Esophagus muscularis mucosa (tissue), 4 donors: ENCODE data around the gene NID2. TPM values are rescaled to one million over a fixed set of nuclear protein-coding genes. Genes with fewer than 3 reads are reported as not detected.

ENCODE experiments used
- DNase-seq: peaks from one replicate; pipeline ENCODE4 v3.0.0-alpha.2; 2017; ENCODE audit errors: extremely low spot score
- H3K27ac ChIP-seq, 4 donors: fragments of 200-600 bp; sonication (generic); replicated peaks in 1 of 4; 1 replicate in 3 of 4; 2 replicates in 1 of 4; pipeline ENCODE4 v1.5.1; 2016 to 2019; ENCODE audit warnings: mild to moderate bottlenecking in 1 of 4
- H3K27me3 ChIP-seq, 4 donors: fragments of 200-600 bp; sonication (generic); one replicate each; pipeline versions ENCODE4 v1.5.1 to v1.6.0; 2016 to 2019
- H3K36me3 ChIP-seq, 4 donors: fragments of 200-600 bp; sonication (generic); one replicate each; pipeline ENCODE4 v1.5.1; 2016 to 2019
- H3K4me1 ChIP-seq, 4 donors: fragments of 200-600 bp; sonication (generic); one replicate each; pipeline ENCODE4 v1.5.1; 2016 to 2019
- H3K4me3 ChIP-seq, 4 donors: fragments of 200-600 bp; sonication (generic); 1 replicate in 2 of 4; 2 replicates in 2 of 4; pipeline ENCODE4 v1.5.1; 2016 to 2019; ENCODE audit warnings: mild to moderate bottlenecking in 4 of 4, moderate library complexity in 1 of 4
- H3K9me3 ChIP-seq, 4 donors: fragments of 200-600 bp; sonication (generic); 1 replicate in 3 of 4; 2 replicates in 1 of 4; pipeline ENCODE4 v1.5.1; 2016 to 2019
- EP300 ChIP-seq: sonication (generic); formaldehyde crosslinking; IDR thresholded peaks from one replicate; pipeline ENCODE4 v1.6.1; 2017; ENCODE audit warnings: antibody characterized with exemption
- POLR2A ChIP-seq: fragments of 450-650 bp; IDR thresholded peaks from one replicate; pipeline ENCODE4 v1.6.1; 2017; ENCODE audit warnings: antibody characterized with exemption, moderate library complexity, mild to moderate bottlenecking, low read depth
- POLR2AphosphoS5 ChIP-seq, 2 donors: sonication (generic); formaldehyde crosslinking; IDR thresholded peaks; one replicate each; pipeline ENCODE4 v1.6.1; 2017; ENCODE audit warnings: antibody characterized with exemption in 2 of 2
- WGBS: methylation state at CpG from one replicate; pipeline ENCODE4 v1.1.5; 2018; 5-methylcytosine and 5-hydroxymethylcytosine counted together
- intact Hi-C: fragments of 100-400 bp; cut with DNase I; formaldehyde crosslinking; loops from one replicate; pipeline ENCODE4 v1.15.1; 2023
- total RNA-seq, 4 donors: library from RNA; depleted of rRNA; stranded (reverse); fragments of >200 nt; gene quantifications; one replicate each; pipeline versions ENCODE4 v1.1.0 to v1.2.1, GENCODE V29; 2016
- TF ChIP-seq, protein P1 (sequence below), 3 experiments: fragments of 200-600 bp in 2 of 3; fragments of 450-650 bp in 1 of 3; sonication (generic) in 2 of 3; IDR thresholded peaks; one replicate each; pipeline ENCODE4 v1.5.1; 2017 to 2019; ENCODE audit warnings: antibody characterized with exemption in 3 of 3, mild to moderate bottlenecking in 2 of 3, moderate library complexity in 1 of 3

The NID2 gene
- total RNA-seq, 4 donors from 2014 or later = 40.4 to 77.2 (median 57.5) TPM

- WGBS = 92% methylated on average over 4 of the region's 4 CpGs
- TF ChIP-seq POLR2AphosphoS5 (IDR thresholded peaks at IDR 0.05) = no peak
- no peak for TF ChIP-seq EP300
- TF ChIP-seq, protein P1, sequence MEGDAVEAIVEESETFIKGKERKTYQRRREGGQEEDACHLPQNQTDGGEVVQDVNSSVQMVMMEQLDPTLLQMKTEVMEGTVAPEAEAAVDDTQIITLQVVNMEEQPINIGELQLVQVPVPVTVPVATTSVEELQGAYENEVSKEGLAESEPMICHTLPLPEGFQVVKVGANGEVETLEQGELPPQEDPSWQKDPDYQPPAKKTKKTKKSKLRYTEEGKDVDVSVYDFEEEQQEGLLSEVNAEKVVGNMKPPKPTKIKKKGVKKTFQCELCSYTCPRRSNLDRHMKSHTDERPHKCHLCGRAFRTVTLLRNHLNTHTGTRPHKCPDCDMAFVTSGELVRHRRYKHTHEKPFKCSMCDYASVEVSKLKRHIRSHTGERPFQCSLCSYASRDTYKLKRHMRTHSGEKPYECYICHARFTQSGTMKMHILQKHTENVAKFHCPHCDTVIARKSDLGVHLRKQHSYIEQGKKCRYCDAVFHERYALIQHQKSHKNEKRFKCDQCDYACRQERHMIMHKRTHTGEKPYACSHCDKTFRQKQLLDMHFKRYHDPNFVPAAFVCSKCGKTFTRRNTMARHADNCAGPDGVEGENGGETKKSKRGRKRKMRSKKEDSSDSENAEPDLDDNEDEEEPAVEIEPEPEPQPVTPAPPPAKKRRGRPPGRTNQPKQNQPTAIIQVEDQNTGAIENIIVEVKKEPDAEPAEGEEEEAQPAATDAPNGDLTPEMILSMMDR (IDR thresholded peaks at IDR 0.05) = no peak
- no peak for TF ChIP-seq POLR2A
- Histone ChIP-seq H3K4me3 (no peak overlapping the region), H3K27me3 (no peaks in the 10 kb centered on the region), H3K27ac (no peak overlapping the region), H3K36me3 (no peaks in the 10 kb centered on the region), H3K9me3 (no peaks in the 10 kb centered on the region), H3K4me1 (peaks cover 0 to 3% (median 0%) of the 10 kb centered on the region in 4 donors)
- intact Hi-C loops = no loop called here
- no peak for DNase-seq
Observed at GRCh38 chr14:52111583-52111982, 42.7 kb upstream of the NID2 start.

GRCh38 chr14:52110441-52111086 lies 41.7 kb upstream of the NID2 start:
- Histone ChIP-seq H3K4me1 (peaks cover 0 to 5% (median 0%) of the 10 kb centered on the region in 4 donors), H3K27me3 (no peaks in the 10 kb centered on the region), H3K36me3 (no peaks in the 10 kb centered on the region), H3K4me3 (no peak overlapping the region), H3K27ac (no peak overlapping the region), H3K9me3 (no peaks in the 10 kb centered on the region)
- DNase-seq = no peak
- 80% methylated on average over 5 of the region's 5 CpGs for WGBS
- TF ChIP-seq, protein P1 (IDR thresholded peaks at IDR 0.05) = no peak
- TF ChIP-seq POLR2A (no peak), POLR2AphosphoS5 (IDR thresholded peaks at IDR 0.05) (no peak), EP300 (no peak)
- intact Hi-C loops = no loop called here

DNA sequence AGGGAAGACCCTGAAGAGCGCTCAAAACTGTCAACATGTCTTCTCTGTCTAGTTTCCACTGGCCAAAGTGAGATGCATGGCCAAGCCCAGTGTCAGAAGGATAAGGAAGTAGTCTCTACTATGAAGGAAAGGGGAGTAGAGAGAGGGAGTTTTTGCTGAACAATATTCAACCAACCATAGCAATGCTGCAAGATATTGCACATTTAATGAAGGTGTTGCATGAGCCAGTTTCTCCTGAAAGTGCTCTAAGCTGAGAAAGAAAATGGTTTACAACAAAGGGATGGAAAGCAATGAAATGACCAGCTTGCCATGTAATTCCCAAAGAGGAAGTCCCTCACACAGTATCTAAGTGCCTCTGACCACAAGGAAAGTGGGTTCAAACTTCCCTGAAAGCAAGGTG lies 40.0 kb upstream of the NID2 start:
- no peak for TF ChIP-seq POLR2A
- TF ChIP-seq POLR2AphosphoS5 (IDR thresholded peaks at IDR 0.05) = no peak
- TF ChIP-seq, protein P1 (IDR thresholded peaks at IDR 0.05) = no peak
- TF ChIP-seq EP300 = no peak
- intact Hi-C loops = no loop called here
- H3K36me3 ChIP-seq = no peaks in the 10 kb centered on the region
- H3K4me3 ChIP-seq = no peak overlapping the region
- no peaks in the 10 kb centered on the region for H3K9me3 ChIP-seq
- H3K27ac ChIP-seq = no peak overlapping the region
- peaks cover 0 to 5% (median 0%) of the 10 kb centered on the region in 4 donors for H3K4me1 ChIP-seq
- no peak for DNase-seq
- H3K27me3 ChIP-seq = no peaks in the 10 kb centered on the region
- 89% methylated on average over 1 of the region's 1 CpG for WGBS

DNA sequence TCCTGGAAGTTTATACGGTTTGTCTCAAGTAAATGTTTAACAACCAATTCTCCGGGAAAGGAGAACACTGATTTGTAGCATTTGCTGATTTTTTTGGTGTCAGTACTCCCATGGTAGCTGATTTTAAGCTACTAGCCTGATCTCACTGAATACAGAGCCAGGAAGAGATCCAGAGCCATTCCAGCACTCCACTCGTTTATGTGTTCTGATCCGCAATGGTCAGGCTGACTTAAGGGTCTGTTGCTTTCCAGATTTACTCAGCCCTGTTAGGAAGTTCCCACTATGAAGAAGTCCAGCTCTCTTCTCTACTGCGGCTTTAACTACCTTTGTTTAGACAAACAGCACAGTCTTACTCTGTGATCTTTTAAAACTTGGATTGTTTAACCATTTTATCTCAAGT lies 38.0 kb upstream of the NID2 start:
- no peak overlapping the region for H3K4me3 ChIP-seq
- intact Hi-C loops = no loop called here
- no peaks in the 10 kb centered on the region for H3K27me3 ChIP-seq
- H3K36me3 ChIP-seq = no peaks in the 10 kb centered on the region
- H3K9me3 ChIP-seq = no peaks in the 10 kb centered on the region
- H3K4me1 ChIP-seq = peaks cover 0 to 5% (median 0%) of the 10 kb centered on the region in 4 donors
- no peak for TF ChIP-seq EP300
- no peak for TF ChIP-seq POLR2AphosphoS5 (IDR thresholded peaks at IDR 0.05)
- no peak for TF ChIP-seq POLR2A
- TF ChIP-seq, protein P1 (IDR thresholded peaks at IDR 0.05) = no peak
- WGBS = 50% methylated on average over 5 of the region's 5 CpGs
- H3K27ac ChIP-seq = peak overlapping the region in 1 of 4 donors; percentile 22
- DNase-seq = no peak

DNA sequence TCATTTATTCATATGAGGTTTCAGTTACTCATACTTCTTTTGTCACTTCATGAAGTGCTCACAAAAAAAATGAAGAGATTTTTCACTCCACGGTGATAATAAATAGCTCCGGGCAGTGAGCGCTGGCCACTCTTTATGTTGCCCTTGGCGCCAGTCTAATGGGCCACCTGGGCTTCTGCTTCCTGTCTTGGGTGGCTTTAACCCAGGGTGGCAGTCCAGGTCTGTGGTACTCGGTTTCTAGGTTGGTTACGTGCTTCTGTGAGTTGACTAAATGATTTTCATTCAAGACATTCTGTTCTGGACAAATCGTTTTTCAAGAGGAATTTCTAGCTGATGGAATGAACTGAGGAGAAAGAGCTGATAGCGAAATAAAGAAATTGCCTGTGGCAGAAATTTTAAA lies 34.6 kb upstream of the NID2 start:
- no peaks in the 10 kb centered on the region for H3K9me3 ChIP-seq
- peaks cover 0 to 5% (median 0%) of the 10 kb centered on the region in 4 donors for H3K4me1 ChIP-seq
- no peaks in the 10 kb centered on the region for H3K36me3 ChIP-seq
- DNase-seq = no peak
- H3K4me3 ChIP-seq = no peak overlapping the region
- WGBS = 87% methylated on average over 8 of the region's 8 CpGs
- intact Hi-C loops = no loop called here
- H3K27me3 ChIP-seq = no peaks in the 10 kb centered on the region
- TF ChIP-seq EP300 = no peak
- TF ChIP-seq POLR2AphosphoS5 (IDR thresholded peaks at IDR 0.05) = no peak
- TF ChIP-seq, protein P1 (IDR thresholded peaks at IDR 0.05) = no peak
- TF ChIP-seq POLR2A = no peak
- H3K27ac ChIP-seq = no peak overlapping the region
